Hippocampal formation (tissue), 2 donors: Measurements from ENCODE around the gene CAPN12.

Experiments
- DNase-seq, 2 donors: peaks; one replicate each; lab custom pipeline; 2025; lab: John Stamatoyannopoulos, UW

The CAPN12 gene

DNA sequence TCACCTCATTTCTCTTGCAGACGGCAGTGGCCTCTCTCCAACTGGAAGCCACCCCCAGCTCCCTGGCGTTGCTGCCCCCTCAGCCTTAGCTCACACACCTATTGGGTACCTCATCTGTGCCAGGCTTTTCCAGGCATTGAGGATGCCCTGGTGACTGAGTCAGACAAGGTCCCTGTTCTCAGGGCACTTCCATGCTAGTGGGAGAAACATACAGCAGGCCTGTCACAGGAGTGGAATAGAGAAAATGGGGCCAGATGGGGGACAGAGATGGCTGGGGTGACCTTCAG lies 33.9 kb downstream of the CAPN12 start:
- no peak for DNase-seq

DNA sequence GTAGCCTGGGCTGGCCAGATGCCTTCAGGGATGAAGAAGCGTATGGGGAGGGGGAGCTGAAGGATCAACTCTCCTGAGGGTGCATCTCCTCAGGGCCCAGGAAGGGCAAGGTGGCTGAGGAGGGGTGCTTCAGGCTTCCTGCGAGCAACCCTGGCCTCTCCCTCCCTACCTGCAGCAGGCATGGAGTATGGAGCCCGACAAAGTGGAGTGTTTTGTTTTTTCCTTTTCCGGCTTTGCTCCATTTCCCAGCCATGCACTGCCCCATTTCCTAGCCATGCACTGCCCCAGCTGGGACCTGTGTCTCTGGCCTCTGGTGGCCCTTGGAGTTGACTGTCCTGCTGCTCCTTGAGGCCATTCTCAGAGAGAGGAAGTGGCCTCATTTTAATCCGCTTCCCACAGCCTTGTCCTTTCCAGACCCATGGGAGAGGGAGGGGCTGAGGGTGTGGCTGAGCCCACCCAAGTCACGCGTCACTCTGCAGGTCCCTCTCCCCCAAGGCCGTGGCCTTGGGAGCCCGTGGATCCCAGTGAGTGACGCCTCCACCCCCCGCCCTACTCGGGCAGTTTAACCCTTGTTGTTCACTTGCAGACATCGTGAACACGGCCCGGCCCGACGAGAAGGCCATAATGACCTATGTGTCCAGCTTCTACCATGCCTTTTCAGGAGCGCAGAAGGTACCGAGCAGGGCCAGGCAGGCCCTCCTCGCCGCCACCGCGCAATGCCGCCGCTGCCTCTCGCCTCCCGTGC lies 34.4 kb downstream of the CAPN12 start:
- no peak for DNase-seq

DNA sequence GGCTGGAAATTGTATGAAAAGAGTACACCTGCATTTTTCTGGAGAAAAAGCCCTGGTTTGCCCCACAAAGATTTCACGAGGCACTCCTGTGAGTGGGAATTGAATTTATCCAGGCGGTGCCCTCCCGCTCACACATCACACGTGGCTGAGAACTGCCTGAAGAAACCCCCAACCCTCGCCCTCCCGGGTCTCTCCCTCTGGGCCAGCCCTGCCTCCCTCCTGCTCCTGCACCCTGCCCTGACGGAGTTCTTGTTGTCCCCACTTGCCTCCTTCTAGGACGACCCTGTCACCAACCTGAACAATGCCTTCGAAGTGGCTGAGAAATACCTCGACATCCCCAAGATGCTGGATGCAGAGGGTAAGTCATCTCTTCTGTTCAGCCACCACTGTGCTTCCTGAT lies 35.2 kb downstream of the CAPN12 start:
- DNase-seq = no peak

DNA sequence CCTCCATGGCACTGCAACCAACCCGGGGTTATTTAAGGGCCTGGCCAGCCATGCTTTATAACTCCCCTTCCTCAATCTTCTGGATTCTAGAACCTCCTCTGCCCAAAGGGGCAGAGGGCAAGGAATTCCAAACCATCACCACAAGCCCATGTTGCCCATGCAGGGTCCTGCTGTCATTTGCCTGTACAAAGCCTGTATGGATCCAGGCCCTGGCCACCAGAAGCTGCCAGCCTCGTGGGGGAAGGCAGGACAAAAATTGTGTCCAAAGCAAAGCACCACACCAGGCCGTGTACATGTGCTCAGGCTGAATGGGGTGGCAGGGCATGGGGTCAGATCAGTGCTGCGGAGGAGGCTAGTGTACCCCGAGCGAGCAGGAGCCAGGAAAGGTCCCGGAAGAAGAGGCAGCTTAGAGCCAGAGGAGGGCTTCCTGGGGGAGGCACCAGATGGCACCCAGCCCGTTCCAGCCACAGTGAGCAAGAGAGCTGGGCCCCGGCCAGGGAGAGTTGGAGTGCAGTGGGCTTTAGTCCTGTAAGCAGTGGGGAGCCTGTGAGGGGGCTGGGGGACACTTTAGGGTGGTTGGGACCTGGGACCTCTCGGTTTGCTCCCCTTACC lies 35.8 kb downstream of the CAPN12 start:
- DNase-seq = no peak

DNA sequence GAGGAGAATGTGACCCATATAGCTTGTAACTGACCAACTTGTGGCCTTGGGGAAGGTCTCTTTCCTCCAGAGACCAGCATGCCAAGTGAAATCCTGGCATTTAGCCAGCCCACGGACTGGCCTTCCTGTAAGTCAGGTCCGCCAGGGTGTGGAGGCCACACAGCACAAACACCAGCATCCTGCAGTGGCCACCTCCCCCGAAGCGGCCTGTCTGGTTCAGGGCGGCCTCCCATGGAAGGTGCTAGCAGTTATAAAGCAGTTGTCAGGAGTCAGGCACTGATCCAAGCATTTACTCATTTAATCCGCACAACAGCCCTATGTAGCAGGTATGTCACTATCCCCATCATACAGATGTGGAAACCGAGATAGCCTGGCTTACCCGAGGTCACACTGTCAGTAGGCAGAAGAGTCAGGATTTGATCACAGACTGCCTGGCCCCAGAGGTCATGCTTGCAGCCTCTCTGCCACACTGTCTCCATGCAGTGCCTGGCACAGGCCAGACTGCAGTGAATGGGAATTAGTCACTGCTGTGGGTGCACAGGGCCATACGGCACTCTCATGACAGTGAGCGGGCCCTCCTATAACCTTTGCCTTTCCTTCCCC lies 36.7 kb downstream of the CAPN12 start:
- DNase-seq = no peak

GRCh38 chr19:38706792-38707511 lies 37.3 kb downstream of the CAPN12 start:
- no peak for DNase-seq

- DNase-seq = no peak
Measured at GRCh38 chr19:38705197-38706019, 38.9 kb downstream of the CAPN12 start.

- DNase-seq = no peak
Measured at GRCh38 chr19:38704488-38705026, 39.7 kb downstream of the CAPN12 start.

GRCh38 chr19:38703509-38703908 lies 40.8 kb downstream of the CAPN12 start:
- DNase-seq = no peak

GRCh38 chr19:38702278-38702677 lies 42.0 kb downstream of the CAPN12 start:
- DNase-seq = no peak

DNA sequence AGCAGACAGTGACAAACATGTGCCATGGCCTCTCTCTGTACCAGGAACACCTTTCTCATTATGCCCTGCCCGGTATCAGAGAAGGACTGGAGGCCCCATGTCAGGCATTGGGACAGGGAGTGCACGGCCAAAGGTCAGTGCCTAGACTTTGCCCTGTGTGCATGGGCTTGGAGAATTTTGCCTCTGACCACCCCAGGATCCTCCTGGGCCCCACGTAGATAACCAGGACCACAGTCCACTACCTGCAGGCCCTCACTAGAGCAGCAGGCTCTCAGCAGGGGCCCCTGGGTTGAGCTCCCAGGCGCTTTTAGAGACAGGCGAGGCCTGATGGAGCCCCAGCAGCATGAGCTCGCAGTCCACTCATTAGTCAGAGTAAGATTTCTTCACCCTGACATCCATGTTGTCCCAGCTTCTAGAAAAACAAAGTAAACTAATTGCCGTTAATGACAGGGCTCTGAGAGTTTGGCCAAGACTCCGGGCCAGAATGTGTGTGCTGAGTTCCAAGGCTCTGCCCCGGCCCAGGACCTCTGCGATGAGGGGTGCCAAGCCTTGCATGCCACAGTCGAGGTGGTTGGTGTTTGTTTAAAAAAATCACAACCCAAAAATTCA lies 42.7 kb downstream of the CAPN12 start:
- no peak for DNase-seq

GRCh38 chr19:38700902-38701454 lies 43.3 kb downstream of the CAPN12 start:
- DNase-seq = no peak

GRCh38 chr19:38700350-38700901 lies 43.8 kb downstream of the CAPN12 start:
- no peak for DNase-seq

- DNase-seq = no peak
Measured at GRCh38 chr19:38699647-38700349, 44.5 kb downstream of the CAPN12 start.

- DNase-seq = no peak
Measured at GRCh38 chr19:38699027-38699346, 45.3 kb downstream of the CAPN12 start.

GRCh38 chr19:38698225-38699026 lies 45.8 kb downstream of the CAPN12 start:
- DNase-seq = no peak

- DNase-seq = no peak
Measured at GRCh38 chr19:38697641-38698071, 46.6 kb downstream of the CAPN12 start.

DNA sequence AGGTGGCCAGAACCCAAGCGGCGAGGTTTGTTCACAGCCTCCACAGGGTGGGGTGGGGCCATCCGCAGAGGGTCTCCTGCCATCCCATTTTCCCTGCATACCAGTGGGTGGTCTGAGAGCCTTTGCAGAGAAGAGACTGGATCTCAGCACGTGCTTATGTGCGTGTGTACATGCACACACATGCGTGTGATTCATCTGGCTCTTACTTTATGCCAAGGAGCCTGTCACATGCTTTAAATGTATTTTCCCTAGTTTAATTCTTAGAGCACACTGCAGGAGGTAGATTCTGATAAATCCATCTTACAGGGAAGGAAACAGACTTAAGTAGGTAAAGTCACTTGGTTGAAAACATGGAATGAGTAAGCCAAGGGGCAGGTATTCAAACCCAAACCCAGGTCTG lies 47.1 kb downstream of the CAPN12 start:
- no peak for DNase-seq

- no peak for DNase-seq
Measured at GRCh38 chr19:38696729-38697055, 47.6 kb downstream of the CAPN12 start.
